Pancreas (tissue), 10 donors: ENCODE data around the gene F5. TPM values are rescaled to one million over a fixed set of nuclear protein-coding genes. Genes with fewer than 3 reads are reported as not detected.

ENCODE experiments used
- ATAC-seq, 4 donors: fragments of 200-7000 bp; cut with Tn5 transposase; one replicate each; pipeline versions ENCODE4 v1.8.0 to v1.9.1; 2020; ENCODE audit warnings: mild to moderate bottlenecking in 4 of 4, moderate library complexity in 4 of 4
- DNase-seq, 6 donors: peaks; one replicate each; pipeline ENCODE4 v3.0.0-alpha.2; 2020
- FAIRE-seq: peaks from 2 replicates; lab custom pipeline; 2012; peaks lifted over from hg19 to GRCh38; lab: Jason Lieb, UNC
- H3K27ac ChIP-seq, 4 donors: fragments of 200-600 bp; sonication (generic); 1 replicate in 3 of 4; 2 replicates in 1 of 4; pipeline versions ENCODE4 v1.5.0 to v1.8.0; 2020
- H3K27me3 ChIP-seq, 4 donors: fragments of 200-600 bp; one replicate each; pipeline ENCODE4 v1.8.0; 2021
- H3K36me3 ChIP-seq, 3 donors: fragments of 200-600 bp; sonication (generic) in 1 of 3; one replicate each; pipeline versions ENCODE4 v1.5.0 to v1.8.0; 2020 to 2021
- H3K4me1 ChIP-seq, 3 donors: fragments of 200-600 bp; one replicate each; pipeline ENCODE4 v1.8.0; 2021
- H3K4me3 ChIP-seq, 4 donors: fragments of 200-600 bp; sonication (generic) in 2 of 4; one replicate each; pipeline versions ENCODE4 v1.5.0 to v1.8.0; 2020 to 2021
- H3K9me3 ChIP-seq, 4 donors: fragments of 200-600 bp; one replicate each; pipeline ENCODE4 v1.8.0; 2021
- WGBS, 2 donors: extraction: QIAGEN DNeasy Blood & Tissue Kit; methylation state at CpG; one replicate each; pipeline ENCODE4 v1.1.7; 2013; 5-methylcytosine and 5-hydroxymethylcytosine counted together
- intact Hi-C, 3 donors: fragments of 100-400 bp; cut with DNase I; formaldehyde crosslinking; loops; one replicate each; pipeline versions ENCODE4 v1.11.1 to v1.14.2; 2022
- polyA plus RNA-seq, 2 donors: library from polyadenylated mRNA; stranded (reverse); fragments of 200-250 nt; gene quantifications; one replicate each; pipeline ENCODE4 v1.2.3, GENCODE V29; 2013
- total RNA-seq, 6 donors: library from RNA; stranded (reverse); fragmentation: NEBNext Ultra II Directional in 4 of 6; extraction: Animal tissue kit (Norgen Biotek cat#: 25700) in 4 of 6; gene quantifications; one replicate each; pipeline versions ENCODE4 v1.2.1 to v1.2.4, GENCODE V29; 2021 to 2023
- TF ChIP-seq, protein P1 (sequence below), 4 donors: fragments of 200-600 bp; sonication (generic) in 3 of 4; IDR thresholded peaks; one replicate each; pipeline versions ENCODE4 v1.5.0 to v1.8.0; 2021; ENCODE audit warnings: antibody characterized with exemption in 4 of 4
- donor health status: healthy with polysubstance abuse.
- donor health status: DM: no; HTN: no; CAD: no; lungs with moderate emphysema.
- donor health status: DM: no; HTN: no; CAD: no.
- donor health status: control.
- donor health status: control.
- donor health status: Bipolar disorder and iron deficiency.
- donor health status: DM: yes; HTN: yes; CAD: no.
- donor health status: DM: no; HTN: no; CAD: no.
- donor health status: DM: no; HTN: no; CAD: no.
- donor health status: DM: yes; HTN: yes; CAD: no.

The F5 gene
- total and polyA plus RNA-seq, 8 donors: 0.94 to 9.0 (median 5.9) TPM

DNA sequence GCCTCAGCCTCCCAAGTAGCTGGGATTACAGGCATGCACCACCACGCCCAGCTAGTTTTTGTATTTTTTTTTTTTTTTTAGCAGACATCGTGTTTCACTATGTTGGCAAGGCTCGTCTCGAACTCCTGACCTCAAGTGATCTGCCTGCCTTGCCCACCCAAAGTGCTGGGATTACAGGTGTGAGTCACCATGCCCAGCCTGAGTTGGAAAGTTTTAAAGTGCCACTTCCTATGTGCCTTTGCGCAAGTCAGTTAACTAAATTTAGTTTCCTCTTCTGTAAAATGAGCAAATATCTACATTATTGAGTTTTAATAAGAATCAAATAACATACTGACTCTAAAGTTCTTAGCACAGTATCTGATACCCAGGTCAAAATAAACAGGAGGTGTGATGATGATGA lies 112.9 kb downstream of the F5 start:
- DNase-seq (no peak), ATAC-seq (no peak), FAIRE-seq (no peak)
- H3K4me3 ChIP-seq: no peak overlapping the region
- TF ChIP-seq, protein P1, sequence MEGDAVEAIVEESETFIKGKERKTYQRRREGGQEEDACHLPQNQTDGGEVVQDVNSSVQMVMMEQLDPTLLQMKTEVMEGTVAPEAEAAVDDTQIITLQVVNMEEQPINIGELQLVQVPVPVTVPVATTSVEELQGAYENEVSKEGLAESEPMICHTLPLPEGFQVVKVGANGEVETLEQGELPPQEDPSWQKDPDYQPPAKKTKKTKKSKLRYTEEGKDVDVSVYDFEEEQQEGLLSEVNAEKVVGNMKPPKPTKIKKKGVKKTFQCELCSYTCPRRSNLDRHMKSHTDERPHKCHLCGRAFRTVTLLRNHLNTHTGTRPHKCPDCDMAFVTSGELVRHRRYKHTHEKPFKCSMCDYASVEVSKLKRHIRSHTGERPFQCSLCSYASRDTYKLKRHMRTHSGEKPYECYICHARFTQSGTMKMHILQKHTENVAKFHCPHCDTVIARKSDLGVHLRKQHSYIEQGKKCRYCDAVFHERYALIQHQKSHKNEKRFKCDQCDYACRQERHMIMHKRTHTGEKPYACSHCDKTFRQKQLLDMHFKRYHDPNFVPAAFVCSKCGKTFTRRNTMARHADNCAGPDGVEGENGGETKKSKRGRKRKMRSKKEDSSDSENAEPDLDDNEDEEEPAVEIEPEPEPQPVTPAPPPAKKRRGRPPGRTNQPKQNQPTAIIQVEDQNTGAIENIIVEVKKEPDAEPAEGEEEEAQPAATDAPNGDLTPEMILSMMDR (IDR thresholded peaks at IDR 0.05): no peak
- peaks cover 0 to 6% (median 0%) of the 10 kb centered on the region in 3 donors for H3K4me1 ChIP-seq
- H3K27me3 ChIP-seq: no peaks in the 10 kb centered on the region
- H3K36me3 ChIP-seq: peaks cover 0 to 15% (median 0%) of the 10 kb centered on the region in 3 donors
- H3K9me3 ChIP-seq: no peaks in the 10 kb centered on the region
- H3K27ac ChIP-seq: no peak overlapping the region
- intact Hi-C loops: loop anchor here in 1 of 3 donors (10.0 kb wide), 1 partner anchor 331 kb away; no protein-coding TSS in a partner anchor
- 87 to 95% methylated on average over 5 of the region's 5 CpGs for WGBS, 2 donors

DNA sequence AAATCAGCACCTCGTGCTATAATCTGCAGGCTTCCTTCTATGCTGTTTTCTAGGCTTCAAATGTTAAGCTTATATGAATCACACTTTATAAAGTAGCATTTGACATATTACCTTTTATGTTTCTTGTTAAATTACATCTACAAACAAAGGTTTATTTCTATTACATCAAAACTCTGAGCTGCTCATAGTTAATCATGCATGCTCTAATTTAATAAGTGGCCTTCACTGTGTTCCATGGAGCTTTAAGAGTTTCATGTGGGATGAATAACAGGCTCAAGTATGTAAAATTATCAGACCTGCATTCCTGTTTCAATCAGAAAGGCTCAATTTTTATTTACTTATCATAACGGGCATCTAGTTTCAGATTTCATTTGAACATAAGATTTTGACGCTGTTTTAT lies 113.5 kb downstream of the F5 start:
- no peak for ATAC-seq
- Histone ChIP-seq H3K9me3 (no peaks in the 10 kb centered on the region), H3K4me3 (no peak overlapping the region), H3K27me3 (no peaks in the 10 kb centered on the region), H3K27ac (no peak overlapping the region), H3K4me1 (peaks cover 0 to 6% (median 0%) of the 10 kb centered on the region in 3 donors), H3K36me3 (peaks cover 0 to 18% (median 0%) of the 10 kb centered on the region in 3 donors)
- no peak for DNase-seq
- 72% methylated on average over 3 of the region's 3 CpGs for WGBS, 2 donors
- intact Hi-C loops: loop anchor here in 1 of 3 donors (10.0 kb wide), 1 partner anchor 332 kb away; no protein-coding TSS in a partner anchor
- no peak for FAIRE-seq
- TF ChIP-seq, protein P1 (IDR thresholded peaks at IDR 0.05): no peak

DNA sequence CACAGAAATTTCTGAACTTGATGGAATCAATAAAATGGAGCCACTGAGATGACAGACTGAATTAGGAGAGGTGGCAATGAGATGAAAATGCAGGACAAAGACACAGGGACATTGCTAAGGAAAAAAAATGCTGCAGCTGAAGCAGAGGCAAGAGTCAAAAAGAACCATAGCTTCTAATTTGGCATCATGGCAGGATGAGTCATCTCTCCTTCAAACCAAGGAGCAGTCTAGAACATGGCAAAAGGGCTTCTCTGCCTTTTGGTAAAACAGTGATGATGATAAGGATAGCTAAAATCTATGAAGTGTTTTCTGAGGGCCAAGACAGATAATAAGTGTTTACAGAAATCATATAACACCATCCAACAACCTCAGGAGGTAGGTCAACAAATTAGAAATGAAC lies 117.3 kb downstream of the F5 start:
- ATAC-seq (no peak), DNase-seq (no peak), FAIRE-seq (no peak)
- peaks cover 0 to 21% (median 0%) of the 10 kb centered on the region in 3 donors for H3K36me3 ChIP-seq
- no peaks in the 10 kb centered on the region for H3K9me3 ChIP-seq
- no peaks in the 10 kb centered on the region for H3K27me3 ChIP-seq
- H3K4me1 ChIP-seq: peaks cover 0 to 6% (median 0%) of the 10 kb centered on the region in 3 donors
- no peak overlapping the region for H3K27ac ChIP-seq
- TF ChIP-seq, protein P1 (IDR thresholded peaks at IDR 0.05): no peak
- H3K4me3 ChIP-seq: no peak overlapping the region
- intact Hi-C loops: loop anchor here in 2 of 3 donors (5.0 kb wide), 2 partner anchors 73 to 78 kb away; no protein-coding TSS in a partner anchor

- H3K27ac ChIP-seq: no peak overlapping the region
- no peaks in the 10 kb centered on the region for H3K27me3 ChIP-seq
- FAIRE-seq (no peak), DNase-seq (no peak), ATAC-seq (peak; percentile 47 to 81 (median 70))
- no peaks in the 10 kb centered on the region for H3K4me1 ChIP-seq
- H3K4me3 ChIP-seq: no peak overlapping the region
- WGBS, 2 donors: 75 to 76% methylated on average over 8 of the region's 8 CpGs
- intact Hi-C loops: loop anchor here in 2 of 3 donors (5.0 kb wide), 2 partner anchors 76 to 81 kb away; no protein-coding TSS in a partner anchor
- TF ChIP-seq, protein P1 (IDR thresholded peaks at IDR 0.05): peak in 1 of 4 donors; percentile 28
- H3K9me3 ChIP-seq: no peaks in the 10 kb centered on the region
- peaks cover 0 to 21% (median 0%) of the 10 kb centered on the region in 3 donors for H3K36me3 ChIP-seq
Measured at GRCh38 chr1:169466259-169467230, 119.7 kb downstream of the F5 start.
